IPS-18c (cell line): ENCODE measurements around the gene TMEM175.
"Not testable (repeated sequence)": the region's sequence is repeated elsewhere in the genome, so short reads cannot be mapped to it uniquely, and the experiment has no call there.

Experiments used
- H3K4me3 ChIP-seq: 2 replicates; pipeline ENCODE4 v1.7.0; 2013; ENCODE audit warnings: low read depth, mild to moderate bottlenecking, low read length, moderate library complexity; ENCODE audit not compliant: insufficient read depth
- H3K9me3 ChIP-seq: one replicate; pipeline ENCODE4 v1.6.1; 2013; ENCODE audit warnings: mild to moderate bottlenecking, low read length, moderate library complexity; ENCODE audit not compliant: control insufficient read depth, insufficient read depth

Gene TMEM175

GRCh38 chr4:970046-970745, 37.9 kb downstream of the TMEM175 start:
- no peak overlapping the region for H3K4me3 ChIP-seq

GRCh38 chr4:970854-971520, 38.7 kb downstream of the TMEM175 start:
- Histone ChIP-seq H3K4me3 (no peak overlapping the region), H3K9me3 (peaks cover 2% of the 10 kb centered on the region)

More at GRCh38 chr4:970046-970745, 37.9 kb downstream of the TMEM175 start:
- H3K9me3 ChIP-seq = peaks cover 2% of the 10 kb centered on the region

DNA sequence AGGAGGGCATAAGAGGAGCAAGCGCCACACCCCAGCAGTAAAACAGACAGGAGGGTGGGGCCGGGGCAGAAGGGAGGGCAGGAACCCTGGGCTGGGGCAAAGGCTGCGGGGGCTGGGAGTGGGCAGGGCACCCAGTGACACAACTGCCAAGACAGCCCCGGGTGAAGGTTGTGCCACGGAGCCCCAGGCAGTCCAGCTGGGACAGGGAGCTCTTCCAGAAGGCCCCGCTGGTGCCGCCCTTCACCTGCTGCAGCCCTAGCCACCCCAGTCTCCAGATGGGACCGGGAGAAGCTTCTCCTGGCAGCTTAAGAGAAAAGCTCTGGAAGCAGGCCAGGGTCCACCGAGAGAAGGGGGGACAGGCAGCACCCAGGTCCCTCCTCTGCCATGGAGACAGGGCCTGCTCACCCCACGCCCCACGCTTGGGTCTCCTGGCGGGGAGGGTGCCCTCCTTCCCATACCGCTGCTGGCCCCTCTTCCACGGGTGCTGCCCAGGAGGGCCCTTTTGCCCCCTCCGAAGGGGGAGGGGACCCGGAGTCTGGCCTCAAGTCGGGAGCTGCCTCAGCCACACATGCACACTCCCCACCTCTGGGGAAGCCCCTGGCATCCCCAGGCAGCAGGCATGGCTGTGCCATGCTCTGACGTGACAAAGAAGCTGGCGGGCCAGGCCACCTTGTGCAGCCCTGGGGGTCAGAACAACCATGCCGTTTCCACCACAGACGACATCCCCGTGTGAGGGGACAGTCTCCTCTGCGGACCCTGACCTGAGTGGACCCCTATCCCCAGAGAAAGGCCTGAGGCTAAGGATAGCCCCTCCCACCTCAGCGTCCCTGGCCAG, 39.6 kb downstream of the TMEM175 start:
- Histone ChIP-seq H3K9me3 (peaks cover 2% of the 10 kb centered on the region), H3K4me3 (no peak overlapping the region)

- H3K4me3 ChIP-seq = peak overlapping the region; percentile 70
- peaks cover 2% of the 10 kb centered on the region for H3K9me3 ChIP-seq
These were observed 40.6 kb downstream of the TMEM175 start for GRCh38 chr4:972651-973424.

DNA sequence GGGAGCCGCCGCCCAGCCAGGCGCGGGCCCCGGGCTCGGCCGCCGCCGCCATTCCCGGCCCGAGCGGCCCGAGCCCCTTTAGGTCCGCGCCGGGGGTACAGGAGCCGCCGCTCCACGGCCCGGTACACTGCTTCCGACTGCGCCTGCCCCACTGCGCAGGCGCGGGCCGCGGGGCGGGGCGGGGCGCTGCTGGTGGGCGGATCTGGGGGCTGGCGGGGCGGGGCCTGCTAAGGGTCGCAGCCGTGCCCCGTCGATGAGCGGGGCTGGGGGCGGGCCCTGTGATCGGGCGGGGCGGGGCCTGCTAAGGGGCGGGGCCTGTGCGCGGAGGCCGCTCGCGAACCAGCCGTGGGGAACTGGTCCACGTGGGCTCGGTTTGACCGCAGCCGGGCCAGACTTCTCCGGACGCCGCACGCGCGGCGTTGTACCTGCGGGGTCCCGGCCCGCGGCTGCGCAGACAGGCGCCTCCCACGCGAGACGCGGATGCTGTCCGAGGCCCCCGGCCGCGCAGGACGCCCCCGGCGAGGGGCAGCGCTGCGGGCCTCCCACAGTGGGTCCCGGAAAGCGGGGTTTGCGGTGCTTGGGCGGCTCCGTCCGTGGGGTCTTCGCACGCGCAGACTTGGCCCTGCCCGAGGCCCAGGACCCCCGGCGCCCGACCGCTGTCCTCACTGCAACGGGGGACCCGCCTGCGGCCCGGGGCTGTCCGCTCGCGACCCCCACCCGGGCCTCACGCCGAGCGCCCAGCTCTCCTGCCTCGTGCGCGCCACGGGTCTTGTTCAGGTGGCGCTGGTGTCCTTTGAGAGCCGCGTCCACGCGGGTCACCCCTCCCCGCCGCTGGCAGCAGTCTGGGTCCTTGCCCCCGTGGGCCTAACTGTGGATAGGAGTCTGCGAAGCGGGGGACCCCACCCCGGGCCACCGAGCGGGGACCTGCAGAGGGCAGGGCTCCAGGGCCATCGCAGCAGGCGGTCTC, 41.5 kb downstream of the TMEM175 start, which contains the start of gene DGKQ:
Gene DGKQ, minus strand, starts transcription at position 139 of the 967 bp plus-strand sequence. Its CDS starts 87 bp downstream, at position 52.
- Histone ChIP-seq H3K9me3 (peaks cover 2% of the 10 kb centered on the region), H3K4me3 (peak within 1 kb of the TSS; percentile 70)

- H3K9me3 ChIP-seq = no peaks in the 10 kb centered on the region
- no peak overlapping the region for H3K4me3 ChIP-seq
These were observed 42.4 kb downstream of the TMEM175 start for GRCh38 chr4:974668-975067.

DNA sequence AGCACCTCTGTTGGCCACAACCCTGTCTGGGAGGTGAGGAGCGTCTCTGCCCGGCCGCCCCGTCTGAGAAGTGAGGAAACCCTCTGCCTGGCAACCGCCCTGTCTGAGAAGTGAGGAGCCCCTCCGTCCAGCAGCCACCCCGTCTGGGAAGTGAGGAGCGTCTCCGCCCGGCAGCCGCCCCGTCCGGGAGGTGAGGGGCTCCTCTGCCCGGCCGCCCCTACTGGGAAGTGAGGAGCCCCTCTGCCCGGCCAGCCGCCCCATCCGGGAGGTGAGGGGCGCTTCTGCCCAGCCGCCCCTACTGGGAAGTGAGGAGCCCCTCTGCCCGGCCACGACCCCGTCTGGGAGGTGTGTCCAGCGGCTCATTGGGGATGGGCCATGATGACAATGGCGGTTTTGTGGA, 43.8 kb downstream of the TMEM175 start:
- H3K4me3 ChIP-seq, H3K9me3 ChIP-seq: not testable (repeated sequence)

DNA sequence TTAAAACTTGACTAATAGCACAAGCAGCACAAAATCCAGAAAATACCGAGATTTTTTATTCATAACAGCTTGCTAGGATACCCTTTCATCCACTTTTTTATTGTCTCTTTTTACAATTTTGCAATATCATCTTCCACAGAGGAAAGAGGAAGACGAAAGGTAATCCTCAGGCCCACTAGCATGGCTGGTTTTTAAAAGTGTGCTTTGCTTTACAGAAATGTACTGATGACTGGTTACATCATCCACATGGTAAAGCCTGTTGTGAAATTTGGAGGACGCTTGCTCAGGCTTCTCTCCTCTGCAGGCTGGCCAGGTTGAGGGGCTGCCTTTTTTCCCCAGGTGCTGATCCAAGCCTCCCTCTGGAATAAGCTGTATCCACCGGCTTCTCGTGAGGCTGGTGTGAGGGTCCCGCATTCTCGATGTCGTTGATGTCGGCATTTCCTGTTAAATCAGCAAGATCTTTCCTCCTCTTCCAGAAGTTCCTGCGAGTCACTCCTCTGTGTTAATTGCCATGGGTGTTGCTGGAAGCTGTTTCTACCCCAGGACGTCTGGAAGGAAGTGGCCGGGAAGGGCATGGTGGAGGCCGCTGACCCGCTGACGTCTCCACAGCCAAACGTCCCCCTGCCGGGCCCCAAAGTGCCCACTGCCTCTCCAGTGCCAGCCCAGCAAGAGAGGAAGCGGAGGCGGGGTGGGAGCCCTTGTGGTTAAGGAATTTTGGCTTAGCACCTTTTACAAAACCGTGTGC, 46.9 kb downstream of the TMEM175 start:
- Histone ChIP-seq H3K9me3 (no peaks in the 10 kb centered on the region), H3K4me3 (no peak overlapping the region)

DNA sequence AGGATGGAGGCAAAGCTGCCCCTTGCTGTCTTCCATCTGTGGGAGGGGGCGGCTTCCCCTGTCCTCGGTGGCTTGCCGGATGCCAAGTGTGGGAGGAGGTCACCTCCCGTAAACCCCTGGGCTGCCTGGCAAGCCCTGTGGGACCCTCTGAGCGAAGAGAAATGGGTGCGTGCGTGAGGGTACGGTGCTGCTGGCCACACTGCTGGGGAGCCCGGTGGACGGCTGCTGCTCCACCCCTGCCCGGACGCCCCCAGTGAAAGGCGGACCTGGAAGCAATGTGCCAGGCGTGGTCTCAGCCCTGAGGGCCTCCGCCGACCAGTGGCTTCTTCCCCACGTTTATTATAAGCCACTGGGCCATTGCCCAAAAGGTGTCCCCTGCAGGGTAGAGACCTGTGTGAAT, 50.0 kb downstream of the TMEM175 start:
- Histone ChIP-seq H3K4me3 (no peak overlapping the region), H3K9me3 (no peaks in the 10 kb centered on the region)

- Histone ChIP-seq H3K4me3 (no peak overlapping the region), H3K9me3 (no peaks in the 10 kb centered on the region)
These were observed 50.6 kb downstream of the TMEM175 start for GRCh38 chr4:982814-983213.

DNA sequence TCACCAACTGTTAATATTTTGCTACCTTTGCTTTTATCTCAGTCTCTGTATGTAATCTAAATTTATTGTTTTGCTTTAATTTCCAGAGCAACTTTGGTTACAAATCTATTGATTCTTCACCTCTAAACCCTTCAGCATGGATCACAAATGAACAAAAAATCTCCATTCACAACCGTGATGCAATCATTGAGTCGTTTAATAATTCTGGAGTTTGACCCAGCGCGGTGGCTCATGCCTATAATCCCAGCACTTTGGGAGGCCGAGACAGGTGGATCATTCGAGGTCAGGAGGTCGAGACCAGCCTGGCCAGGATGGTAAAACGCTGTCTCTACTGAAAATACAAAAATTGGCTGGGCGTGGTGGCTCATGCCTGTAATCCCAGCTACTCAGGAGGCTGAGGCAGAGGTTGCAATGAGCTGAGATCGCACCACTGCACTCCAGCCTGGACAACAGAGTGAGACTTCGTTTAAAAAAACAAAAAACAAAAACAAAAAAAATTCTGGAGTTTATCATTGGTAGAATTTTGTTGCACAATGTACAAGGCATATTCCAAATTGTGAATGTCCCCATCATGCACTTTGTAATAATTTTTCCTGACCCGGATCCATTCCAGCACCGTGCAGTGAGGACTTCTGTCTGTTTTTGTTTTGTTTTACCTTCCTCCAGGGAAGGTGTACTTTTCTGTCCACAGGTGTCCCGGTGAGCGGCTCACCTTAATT, 52.2 kb downstream of the TMEM175 start:
- H3K9me3 ChIP-seq = no peaks in the 10 kb centered on the region
- no peak overlapping the region for H3K4me3 ChIP-seq

DNA sequence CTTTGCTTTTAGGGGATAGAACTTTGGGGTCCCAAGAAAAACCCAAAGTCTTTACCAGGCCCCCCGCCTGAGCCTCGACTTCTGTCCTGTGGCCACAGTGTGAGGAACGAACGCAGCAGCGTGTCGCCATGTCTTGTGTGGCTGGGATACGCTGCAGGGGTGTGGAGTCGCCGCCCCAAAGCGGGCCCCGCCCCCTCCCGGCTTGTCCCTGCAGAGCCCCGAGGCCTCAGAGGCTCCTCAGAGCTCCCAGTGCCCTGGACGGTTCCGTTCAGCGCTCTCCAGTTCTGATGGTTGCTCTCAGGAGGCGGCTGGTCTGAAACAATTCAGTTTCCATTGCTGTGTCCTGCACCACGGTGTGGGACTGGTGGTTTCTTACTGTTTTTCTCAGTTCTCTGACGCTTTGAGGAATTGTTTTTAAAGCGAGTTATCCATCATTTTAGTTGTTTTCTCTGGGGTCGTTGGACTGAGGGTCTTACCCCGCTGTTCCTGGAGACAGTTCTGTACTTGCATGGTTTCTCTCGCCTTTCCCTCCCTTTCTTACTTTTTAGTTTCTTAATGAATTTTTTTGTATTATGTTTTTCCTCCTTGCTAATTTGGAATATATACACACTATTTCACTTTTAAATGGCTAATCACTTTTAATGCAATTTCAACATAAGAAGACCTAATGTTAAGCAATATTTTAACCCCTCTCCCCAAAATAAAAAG, 53.0 kb downstream of the TMEM175 start:
- no peak overlapping the region for H3K4me3 ChIP-seq

DNA sequence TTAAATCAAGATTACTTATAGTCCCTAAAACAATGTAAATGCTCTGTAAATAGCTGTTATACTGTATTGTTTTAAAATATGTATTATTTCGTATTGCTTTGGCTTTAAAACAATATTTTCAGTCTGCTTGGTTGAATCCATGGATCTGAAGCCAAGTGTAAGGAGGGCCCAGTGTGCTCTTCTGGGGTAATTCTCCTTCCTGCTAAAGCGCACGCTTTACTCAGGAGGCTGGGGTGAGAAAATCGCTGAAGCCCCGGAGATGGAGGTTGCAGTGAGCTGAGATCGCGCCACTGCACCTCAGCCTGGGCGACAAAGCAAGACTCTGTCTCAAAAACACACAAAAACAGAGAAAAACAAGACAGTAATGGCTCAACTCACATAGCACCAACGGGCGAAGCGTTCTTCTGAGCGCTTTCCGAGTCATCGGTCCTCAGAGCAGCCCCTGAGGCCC, 54.2 kb downstream of the TMEM175 start:
- peak overlapping the region; percentile 55; the same call in 1 of the 2 replicates for H3K4me3 ChIP-seq
- no peaks in the 10 kb centered on the region for H3K9me3 ChIP-seq

More for the DNA sequence above, 53.0 kb downstream of the TMEM175 start:
- H3K9me3 ChIP-seq = no peaks in the 10 kb centered on the region

DNA sequence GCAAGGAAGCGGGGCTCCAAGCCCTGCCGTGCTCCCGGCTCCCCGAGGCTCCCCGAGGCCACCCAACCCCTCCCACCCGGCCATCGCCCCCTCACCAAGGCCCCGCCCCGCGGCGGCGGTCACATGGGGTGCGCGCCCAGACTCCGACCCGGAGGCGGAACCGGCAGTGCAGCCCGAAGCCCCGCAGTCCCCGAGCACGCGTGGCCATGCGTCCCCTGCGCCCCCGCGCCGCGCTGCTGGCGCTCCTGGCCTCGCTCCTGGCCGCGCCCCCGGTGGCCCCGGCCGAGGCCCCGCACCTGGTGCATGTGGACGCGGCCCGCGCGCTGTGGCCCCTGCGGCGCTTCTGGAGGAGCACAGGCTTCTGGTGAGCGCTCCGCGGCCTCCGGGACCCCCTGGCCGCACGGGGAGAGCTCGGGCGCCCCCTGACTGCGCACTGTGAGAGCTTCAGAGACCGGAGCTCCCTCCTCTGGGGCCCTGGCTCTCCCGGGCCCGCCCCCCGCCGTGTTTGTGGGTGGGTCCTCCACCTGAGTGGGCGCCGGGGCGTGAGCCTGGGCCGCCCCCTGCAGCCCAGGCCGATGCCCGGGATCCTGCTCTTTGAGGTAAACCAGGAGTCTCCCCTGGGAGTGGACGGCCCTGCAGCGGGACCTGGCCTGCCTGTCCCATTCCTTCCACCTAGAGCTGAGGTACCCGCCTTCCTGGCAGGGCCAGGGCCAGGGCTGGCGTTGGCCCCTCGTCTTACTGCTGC, 54.8 kb downstream of the TMEM175 start, which contains the start of gene IDUA:
Gene IDUA, plus strand, starts transcription at position 166 of the 745 bp plus-strand sequence. Its CDS starts 41 bp downstream, at position 207.
- Histone ChIP-seq H3K9me3 (no peaks in the 10 kb centered on the region), H3K4me3 (peak within 1 kb of the TSS; percentile 55)
